ENCODE data around the gene PHF21A.
A peak's percentile ranks its signal among the peaks of the same experiment; 100 is the strongest.
"Not testable (repeated sequence)": the region's sequence is repeated elsewhere in the genome, so short reads cannot be mapped to it uniquely, and the experiment has no call there.

Gene PHF21A

DNA sequence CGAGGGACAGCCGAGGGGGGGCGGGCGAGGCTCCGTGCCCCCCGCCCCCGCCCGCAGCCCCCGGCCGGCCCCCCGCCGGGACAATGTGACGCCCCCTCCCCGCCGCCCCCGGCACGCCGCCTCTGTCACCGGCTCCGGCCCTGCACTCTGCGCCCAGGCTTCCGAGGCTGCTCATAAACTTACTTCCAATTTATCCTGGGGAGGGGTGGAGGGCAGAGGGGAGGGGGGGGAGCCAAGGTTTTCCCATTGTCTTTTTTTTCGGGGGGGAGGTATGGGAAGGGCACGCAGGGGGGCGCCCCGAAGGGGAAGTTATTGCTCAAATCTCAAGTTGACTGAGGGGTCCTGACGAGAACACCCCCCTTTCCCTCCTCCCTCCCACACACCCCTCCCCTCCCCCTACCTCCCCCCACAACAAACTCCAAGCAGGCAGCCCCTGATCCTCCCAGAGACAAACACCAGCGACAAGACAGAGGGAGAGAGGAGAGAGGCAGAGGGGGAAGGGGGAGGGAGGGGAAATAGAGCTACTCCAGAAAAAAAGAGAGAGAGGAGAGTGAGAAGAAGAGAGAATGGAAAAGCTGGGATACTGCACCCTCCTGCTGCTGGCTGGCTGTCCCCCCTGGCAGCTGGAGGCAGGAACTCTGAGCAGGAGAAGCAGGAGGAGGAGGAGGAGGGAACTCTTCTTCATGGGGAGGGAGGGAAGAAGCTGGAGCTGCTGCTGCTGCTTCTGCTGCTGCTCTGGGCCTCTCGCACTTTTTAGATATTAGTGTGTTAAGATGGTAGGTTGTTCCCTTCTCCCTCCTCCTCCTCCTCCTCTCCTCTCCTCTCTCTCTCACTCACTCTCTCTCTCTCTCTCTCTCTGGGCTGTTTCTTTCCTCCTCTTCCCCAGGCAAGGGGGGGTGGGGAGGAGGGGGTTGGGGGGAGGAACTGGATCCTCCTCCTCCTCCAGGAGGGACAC is 631 bp downstream of the PHF21A start:
- DNase-seq (ENCODE audit: low read depth in 2 of 2, low spot score in 1 of 2): no peak

DNA sequence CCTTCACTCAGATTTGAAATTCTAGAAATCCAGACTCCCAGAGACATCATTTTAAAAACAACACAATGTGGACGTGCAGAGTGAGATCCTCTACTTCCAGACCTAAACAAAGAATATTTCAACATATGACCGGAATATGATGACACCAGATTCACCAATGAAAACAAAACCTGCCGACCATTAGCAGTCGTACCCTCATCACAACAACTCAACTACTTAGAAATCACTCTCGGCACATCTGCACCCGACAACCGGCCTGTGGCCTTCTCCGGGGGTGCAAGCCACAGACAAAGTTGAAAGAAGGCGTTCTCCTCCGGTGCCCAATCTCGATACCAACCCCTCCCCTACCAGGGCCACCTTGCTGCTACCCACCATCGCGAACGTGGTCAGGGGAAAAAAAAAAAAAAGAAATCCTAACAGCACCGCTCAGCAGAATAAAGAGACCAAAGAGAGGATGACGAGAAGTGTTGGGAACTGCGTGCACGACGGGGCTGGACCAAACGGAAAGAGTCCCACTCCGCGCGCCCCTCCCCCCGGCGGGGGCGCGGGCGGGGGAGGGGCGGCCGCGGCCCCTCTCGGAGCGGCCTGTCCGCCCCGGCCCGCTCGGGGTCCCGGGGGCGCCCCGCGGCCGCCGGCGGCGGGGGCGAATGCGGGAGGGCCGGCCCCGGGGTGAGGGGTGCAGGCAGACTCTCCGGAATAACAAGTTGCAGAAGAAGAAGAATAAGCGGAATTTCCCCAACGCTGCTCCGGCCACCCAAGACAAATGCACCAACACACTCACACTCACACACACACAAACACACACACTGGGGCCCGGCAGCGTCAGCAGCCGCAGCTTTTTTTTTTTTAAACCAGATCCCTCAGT is 1.7 kb downstream of the PHF21A start:
- peak in 1 of 2 donors; percentile 51 for DNase-seq (ENCODE audit: low read depth in 2 of 2, low spot score in 1 of 2)

DNA sequence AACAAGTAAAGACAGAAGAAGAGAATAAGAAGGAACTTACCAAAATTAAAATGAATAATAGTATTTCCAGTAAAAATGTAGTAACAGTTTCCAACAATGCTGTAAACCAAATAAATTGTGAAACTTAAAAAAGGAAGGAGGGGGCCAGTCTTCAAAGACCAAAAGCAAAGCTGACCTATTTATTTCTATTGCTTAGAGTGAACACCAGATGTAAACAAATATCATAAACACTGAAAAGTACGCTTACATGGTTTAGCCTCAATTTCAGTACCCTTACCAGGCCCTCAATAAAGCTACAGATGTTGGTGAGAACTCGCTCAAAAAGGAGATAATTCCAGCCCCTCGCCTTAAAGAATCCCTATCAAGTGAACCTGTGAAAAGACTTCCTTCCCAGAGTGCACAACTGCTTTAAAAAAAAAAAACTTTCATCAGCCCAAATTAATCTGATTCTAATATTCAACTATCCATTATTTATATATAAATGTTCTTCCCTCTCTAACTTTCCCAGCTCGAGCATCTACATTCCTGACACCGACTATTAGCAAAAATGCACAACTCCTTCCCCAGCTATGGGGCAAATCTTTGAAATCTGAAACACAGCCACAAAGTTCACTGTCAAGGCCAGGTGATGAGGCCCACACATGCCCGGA is 2.4 kb downstream of the PHF21A start:
- no peak for DNase-seq (ENCODE audit: low read depth in 2 of 2, low spot score in 1 of 2)

DNA sequence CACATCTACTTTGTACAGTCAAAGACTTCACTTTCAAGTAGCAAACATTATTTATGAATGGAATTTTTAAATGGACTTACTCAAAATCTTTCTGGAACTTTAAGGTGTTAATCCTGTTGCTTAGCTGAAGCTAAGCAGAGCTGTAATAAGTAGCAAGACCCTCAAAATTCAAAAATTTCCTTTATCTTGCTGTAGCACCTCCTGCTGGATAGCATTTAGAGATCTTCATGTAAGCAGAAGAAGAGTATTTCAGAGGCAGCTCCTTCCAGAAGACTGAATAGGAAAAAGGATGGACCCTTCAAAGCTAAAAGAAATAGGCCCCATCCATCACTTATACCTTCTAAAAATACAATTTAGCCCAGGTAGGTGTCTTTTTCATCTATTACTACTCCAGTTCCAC is 3.4 kb downstream of the PHF21A start:
- no peak for DNase-seq (ENCODE audit: low read depth in 2 of 2, low spot score in 1 of 2)

DNA sequence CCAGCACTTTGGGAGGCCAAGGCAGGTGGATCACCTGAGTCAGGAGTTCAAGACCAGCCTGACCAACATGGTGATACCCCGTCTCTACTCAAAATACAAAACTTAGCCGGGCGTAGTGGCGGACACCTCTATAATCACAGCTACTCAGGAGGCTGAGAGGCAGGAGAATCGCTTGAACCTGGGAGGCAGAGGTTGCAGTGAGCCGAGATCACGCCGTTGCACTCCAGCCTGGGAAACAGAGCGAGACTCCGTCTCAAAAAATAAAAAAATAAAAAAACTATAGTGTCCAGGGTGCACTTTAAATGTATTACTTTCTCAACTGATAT is 4.6 kb downstream of the PHF21A start:
- not testable (repeated sequence) for DNase-seq (ENCODE audit: low read depth in 2 of 2, low spot score in 1 of 2)

DNA sequence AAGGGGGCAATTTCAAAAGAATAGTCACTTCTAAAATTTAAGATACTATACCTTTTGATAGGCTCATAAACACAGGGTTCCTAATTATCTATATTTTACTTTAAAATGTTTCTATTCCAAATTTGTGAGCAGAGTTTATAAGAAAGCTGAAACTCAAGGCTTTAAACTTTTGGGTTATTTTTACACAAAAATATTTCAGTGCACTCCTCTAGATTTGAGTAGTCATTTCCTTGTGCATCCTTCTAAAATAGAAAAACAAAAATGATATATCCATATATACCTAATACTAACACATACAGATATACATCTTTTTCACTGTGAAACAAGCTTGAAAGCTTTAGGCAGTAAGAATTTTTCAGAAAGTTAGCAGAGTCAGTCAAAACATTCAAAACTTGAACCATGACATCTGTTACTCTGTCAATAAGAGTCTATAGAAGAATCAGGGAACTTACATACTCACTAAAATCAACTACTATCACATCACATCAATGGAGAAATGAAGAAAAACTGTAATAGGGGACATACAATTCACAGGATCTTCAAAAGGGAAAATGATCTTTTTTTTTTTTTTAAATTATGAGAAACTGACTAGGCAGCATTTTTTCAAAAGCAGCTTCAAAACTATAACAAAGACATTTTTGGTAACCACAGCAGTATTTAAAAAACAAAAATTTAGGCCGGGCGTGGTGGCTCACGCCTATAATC is 5.1 kb downstream of the PHF21A start:
- DNase-seq (ENCODE audit: low read depth in 2 of 2, low spot score in 1 of 2): no peak

DNA sequence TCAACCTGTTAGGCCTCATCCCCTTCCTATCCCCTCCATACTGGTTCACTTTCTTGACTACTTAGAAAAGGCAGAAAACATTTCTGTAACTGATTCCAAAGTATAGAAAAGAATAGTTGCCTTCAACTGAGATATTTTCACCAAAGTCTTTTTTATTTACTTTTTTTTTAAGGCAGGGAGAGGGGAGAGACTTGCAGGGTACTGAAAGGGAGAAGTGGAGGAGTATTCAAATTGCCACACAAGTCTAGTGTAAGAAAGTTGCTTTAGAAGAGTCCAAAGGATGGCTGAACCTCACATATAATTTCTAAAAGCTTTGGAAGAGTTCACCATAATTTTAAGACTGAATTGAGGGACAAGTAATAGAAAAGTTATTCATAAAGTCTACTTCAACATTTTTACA is 6.3 kb downstream of the PHF21A start:
- DNase-seq (ENCODE audit: low read depth in 2 of 2, low spot score in 1 of 2): no peak

DNA sequence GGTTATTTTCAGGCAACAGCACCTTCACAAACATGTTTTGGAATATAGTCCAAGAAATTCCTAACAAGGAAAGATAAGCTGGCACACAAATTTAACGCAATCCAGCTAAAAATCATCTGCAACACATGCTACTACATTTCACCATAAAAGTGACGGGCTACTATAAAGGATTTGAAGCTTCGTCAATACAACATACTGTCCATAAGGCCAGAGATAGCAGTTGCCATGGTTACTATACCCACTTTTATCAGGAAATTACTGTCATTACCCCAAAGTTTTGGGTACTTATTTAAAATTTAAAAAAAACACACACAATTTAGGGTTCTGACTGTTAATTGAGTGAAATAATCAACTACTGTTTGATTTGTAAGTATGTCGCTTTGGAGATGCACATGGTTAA is 6.9 kb downstream of the PHF21A start:
- no peak for DNase-seq (ENCODE audit: low read depth in 2 of 2, low spot score in 1 of 2)

DNA sequence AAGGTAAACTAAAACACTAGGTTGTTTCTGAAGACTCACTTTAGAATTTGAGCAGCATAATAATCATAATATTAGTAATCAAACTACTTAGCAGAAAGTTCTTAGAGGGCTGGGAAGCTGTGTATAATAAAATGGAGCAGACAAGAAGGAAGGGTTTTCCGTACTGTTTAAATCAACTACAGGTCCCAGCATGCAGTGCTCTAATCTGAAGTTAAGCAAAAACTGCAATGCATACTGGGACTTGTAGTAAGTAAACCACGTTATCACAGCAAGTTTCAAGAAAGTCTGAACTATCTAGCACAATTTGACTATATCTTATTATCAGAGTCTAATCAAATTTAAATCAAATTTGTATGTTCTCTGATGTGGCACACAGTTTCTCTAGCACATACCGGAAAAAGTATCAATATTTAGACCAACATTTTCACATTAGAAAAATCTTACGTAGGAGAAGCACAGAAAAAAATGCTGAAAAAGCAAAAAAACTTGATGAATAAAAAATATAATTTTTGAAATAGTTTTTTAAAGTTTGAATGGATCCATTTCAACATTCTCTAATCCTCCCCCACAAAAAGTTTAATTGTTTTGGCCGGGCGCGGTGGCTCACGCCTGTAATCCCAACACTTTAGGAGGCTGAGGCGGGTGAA is 8.2 kb downstream of the PHF21A start:
- no peak for DNase-seq (ENCODE audit: low read depth in 2 of 2, low spot score in 1 of 2)

DNA sequence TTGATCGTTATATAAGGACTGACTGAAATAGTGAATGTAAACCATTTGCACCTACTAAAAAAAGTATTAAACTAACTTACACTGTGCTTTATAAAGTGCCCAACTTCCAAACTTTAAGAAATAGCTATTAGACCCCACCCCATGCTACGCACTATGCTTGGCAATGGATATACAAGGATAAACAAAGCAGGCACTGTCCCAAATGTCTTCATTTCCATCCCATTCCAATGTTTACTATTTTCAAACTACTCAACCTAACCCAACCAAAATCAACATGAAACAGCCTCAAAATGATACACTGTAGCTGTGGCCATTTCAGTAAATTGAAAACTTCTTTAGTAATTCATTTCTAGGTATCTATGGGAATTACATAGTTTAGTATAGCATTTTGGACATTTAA is 12.5 kb downstream of the PHF21A start:
- no peak for DNase-seq (ENCODE audit: low read depth in 2 of 2, low spot score in 1 of 2)

DNA sequence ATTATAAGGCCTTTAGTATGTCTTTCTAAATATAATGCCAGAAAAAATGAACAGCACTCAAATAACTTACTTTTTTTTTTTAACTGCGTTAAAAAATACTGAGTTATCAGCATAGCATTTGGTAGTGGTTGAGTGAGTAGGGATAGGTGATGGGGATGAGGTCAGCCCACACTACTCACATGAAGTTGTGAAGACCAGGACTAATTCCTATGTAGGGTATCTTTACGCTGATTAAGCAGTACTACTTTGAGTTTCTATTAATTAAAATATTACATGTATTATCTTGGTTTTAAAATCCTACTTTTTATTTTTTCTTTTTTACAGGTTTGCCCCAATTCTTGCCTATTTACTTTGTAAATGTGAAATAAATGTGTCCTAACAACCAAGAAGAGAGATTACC is 13.5 kb downstream of the PHF21A start:
- DNase-seq (ENCODE audit: low read depth in 2 of 2, low spot score in 1 of 2): no peak

DNA sequence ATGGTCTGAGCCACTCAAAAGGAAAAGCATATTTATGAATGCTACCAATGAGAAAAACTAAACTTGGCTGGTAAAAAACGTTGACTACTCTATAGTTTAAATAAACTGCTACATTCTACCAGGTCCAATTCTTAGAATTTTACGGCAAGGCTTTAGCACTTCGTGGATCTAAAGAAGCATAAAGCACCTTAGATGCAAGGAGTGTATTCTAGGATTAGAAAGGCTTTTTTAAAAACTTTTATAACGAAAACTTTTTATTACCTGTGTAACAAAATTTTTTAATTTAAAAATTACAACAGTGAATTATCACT is 13.9 kb downstream of the PHF21A start:
- DNase-seq (ENCODE audit: low read depth in 2 of 2, low spot score in 1 of 2): no peak

DNA sequence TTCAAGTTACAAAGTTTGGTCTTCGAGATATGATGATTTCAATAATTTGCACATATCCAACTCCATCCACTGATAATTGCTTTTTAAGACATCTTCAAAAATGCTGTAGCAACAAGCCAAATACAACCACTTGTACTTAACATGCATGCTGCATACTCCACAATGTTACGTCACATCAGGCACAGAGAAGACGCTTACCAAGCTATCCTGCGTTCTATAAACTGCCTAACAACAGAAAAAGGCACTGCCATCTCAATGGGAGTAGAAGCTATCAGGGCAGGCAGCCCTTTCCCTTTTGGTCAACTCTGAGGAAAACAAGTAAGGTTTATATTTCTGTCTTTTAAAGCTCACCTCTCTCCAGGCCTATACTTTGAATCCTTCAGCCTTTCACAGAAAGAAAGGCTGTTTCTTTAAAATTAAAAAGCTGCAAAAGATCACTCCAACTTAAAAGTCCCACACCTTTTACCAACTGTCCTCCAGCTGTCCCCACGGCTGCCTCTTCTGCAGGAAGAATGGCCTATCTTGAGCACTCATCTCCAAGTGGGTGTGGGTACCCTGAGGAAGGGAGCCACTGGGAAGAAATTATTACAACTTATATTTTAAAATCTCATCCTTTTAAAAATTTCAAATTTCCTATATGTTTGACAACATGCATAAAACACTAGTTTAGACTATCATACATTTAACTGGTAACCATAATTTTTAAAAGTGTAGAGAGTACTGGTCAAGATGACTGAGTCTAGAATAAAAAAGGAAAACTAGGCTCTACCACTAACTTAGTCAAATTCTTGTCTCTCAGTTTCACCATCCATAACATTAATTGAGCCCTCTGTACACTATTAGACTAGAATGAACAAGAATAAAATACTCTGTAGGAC is 14.5 kb downstream of the PHF21A start:
- DNase-seq (ENCODE audit: low read depth in 2 of 2, low spot score in 1 of 2): no peak

DNA sequence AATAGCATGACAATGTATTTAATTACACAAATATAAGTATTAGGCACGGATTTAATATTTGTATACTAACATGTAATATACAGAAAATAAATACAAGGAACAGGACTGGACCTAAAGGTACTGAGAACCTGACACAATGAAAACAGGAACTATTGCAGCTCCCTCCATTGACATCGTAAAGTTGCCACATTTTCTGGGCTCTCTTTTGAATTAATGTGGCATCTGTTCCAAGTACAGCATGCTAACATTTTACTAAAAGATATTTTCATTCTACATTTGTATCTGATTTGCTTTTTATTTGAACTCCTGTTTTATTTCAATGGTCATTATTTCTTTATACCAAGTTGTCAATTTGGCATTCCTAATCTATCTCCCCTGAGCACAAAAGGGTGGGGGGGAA is 15.3 kb downstream of the PHF21A start:
- no peak for DNase-seq (ENCODE audit: low read depth in 2 of 2, low spot score in 1 of 2)

DNA sequence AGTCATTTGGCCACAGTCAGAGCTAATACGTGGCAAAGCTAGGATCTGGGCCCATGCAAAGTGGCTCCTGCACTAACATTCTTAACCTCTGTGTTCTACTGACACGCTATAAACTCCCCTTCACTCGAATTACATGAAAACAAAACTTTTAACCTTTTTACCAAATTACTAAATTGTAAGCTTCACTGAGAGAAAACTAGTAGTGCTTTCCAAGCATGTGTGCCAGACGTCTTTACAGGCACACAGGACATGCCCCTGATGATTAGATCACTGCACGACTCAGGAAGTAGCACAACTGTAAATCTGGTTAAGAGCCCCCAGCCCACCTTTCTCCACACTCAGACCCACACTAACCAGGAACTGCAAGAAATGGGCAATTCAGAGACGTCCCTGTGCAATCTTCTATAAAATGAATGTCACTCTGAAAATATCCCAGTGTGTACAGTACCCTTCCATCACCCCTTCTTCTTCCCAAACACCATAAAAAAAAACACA is 16.1 kb downstream of the PHF21A start:
- DNase-seq (ENCODE audit: low read depth in 2 of 2, low spot score in 1 of 2): no peak

DNA sequence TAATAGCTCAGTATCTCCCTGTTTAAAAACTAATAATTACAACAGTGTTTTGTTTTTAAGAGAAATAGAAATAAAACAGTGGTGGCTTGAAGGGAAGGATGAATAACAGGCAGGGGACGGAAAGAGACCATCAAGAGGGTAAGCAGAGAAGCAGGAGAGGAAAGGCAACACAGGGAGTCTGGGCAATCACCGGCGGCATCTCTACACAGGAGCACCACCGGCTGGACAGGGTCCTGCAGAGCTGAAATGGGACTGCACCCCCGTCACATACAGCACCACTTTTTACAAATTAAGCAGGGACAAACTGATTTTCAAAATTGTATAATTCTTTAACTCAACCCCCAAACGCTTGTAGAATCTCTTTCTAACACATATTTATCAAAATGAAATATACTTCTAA is 18.4 kb downstream of the PHF21A start:
- no peak for DNase-seq (ENCODE audit: low read depth in 2 of 2, low spot score in 1 of 2)

DNA sequence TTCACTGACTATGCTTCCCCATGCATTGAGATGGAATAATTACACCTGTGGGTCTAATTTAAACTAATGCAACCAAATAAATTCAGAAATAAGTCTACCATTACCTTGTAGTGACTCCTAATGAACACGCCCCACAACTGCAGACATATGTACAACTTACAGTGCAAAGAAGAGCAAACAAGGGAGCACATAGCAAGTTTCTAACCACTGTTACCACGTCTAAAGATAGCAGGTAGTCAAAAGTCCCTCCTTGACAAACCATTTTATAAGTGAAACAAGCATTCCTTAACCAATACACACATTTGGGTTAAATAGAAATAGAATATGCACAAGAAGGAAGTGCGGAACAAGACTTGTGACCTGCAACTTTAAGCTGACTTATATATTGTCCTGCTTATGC is 20.6 kb downstream of the PHF21A start:
- DNase-seq (ENCODE audit: low read depth in 2 of 2, low spot score in 1 of 2): no peak

DNA sequence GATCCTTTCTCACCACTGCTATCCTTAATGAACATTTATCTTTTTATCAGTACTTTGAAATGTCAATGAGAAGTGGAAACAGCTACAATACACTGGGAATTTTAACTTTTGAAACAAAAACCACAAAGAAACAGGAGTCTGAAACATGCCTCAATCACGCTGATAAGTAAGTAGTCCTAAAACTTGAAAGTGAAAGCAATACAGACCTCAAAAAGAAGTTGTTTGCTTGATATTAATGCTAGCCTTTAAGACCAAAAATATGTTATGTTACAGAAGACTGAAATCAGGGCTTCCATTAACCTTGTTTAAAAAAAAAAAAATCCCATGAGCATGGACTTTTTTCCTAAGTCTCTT is 21.3 kb downstream of the PHF21A start:
- no peak for DNase-seq (ENCODE audit: low read depth in 2 of 2, low spot score in 1 of 2)

DNA sequence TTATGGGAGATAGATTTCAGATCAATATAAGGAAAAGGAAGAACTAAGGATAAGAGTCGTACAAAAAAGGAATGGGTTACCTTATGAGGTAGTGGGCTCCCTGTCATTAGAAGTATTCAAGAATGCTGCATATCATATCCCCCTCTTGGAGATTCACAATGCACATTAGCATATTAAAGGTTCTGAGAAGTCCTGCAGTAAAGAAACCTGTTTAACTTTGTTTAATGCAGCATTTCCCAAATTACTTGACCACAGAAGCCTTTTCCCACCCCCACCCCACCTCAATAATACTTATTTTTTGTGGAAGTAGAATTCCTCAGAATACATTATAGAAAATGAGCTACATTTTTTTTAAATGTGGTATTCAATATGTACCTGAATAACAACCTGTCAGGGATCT is 30.9 kb downstream of the PHF21A start:
- DNase-seq (ENCODE audit: low read depth in 2 of 2, low spot score in 1 of 2): no peak

DNA sequence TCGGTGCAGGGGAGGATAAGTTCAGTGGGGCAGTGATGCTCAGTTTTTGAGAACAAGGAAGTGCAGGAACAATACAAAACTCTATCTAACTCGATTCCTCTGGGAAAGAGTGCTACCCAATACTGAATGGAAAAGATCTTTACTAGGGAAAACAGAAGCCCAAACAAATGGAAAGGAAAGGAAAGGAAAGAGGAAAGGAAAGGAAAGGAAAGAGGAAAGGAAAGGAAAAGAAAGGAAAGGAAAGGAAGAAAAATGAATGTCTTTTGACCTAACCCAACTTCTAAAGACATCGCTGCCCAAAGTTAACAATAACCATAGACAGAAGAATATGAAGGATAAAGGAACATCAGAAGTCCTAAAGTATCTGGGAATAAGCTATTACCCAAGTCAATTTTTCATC is 41.6 kb downstream of the PHF21A start:
- no peak for DNase-seq (ENCODE audit: low read depth in 2 of 2, low spot score in 1 of 2)
